HG03378 (cell line): ENCODE data around the gene THAP8.

Experiments
- ATAC-seq: cut with Tn5 transposase; IDR thresholded peaks from one replicate; pipeline ENCODE4 v1.9.1; 2021; ENCODE audit warnings: mild to moderate bottlenecking, moderate library complexity; ENCODE audit not compliant: unreplicated experiment

Gene THAP8

DNA sequence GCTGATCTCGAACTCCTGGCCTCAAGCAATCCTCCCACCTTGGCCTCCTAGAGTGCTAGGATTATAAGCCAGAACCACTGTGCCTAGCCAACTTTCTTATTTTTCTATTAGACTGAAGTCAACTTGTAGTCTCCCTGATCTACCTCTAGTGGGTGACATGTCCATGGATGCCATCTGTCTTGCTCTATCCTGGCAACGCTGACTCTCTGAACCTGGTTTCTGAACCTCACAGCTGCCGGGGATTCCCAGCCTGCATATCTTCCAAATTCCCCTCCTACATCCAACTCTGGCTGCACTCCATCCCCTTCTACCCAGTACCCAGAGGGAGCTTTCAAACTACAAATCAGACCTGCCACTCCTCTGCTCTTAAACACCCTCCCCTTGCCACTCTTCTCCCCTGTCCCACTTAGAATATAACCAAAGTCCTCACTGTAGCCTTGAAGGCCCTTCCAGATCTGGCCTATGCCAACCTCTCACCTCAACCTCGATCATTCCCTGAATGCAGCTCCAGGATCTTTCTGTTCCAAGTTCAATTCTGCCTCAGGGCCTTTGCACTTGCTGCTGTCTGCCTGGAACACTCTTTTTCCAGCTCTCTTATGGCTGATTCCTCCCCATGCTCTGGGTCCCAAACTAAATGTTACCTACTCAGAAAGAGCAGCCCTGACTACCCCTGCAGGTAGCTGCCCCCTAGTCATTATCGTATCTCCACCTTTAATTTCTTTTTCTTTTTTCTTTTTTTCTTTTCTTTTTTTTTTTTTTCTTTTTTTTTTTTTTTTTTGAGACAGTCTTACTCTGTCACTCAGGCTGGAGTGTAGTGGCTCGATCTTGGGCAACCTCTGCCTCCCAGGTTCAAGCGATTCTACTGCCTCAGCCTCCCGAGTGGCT lies 23.6 kb downstream of the THAP8 start:
- ATAC-seq: no peak

DNA sequence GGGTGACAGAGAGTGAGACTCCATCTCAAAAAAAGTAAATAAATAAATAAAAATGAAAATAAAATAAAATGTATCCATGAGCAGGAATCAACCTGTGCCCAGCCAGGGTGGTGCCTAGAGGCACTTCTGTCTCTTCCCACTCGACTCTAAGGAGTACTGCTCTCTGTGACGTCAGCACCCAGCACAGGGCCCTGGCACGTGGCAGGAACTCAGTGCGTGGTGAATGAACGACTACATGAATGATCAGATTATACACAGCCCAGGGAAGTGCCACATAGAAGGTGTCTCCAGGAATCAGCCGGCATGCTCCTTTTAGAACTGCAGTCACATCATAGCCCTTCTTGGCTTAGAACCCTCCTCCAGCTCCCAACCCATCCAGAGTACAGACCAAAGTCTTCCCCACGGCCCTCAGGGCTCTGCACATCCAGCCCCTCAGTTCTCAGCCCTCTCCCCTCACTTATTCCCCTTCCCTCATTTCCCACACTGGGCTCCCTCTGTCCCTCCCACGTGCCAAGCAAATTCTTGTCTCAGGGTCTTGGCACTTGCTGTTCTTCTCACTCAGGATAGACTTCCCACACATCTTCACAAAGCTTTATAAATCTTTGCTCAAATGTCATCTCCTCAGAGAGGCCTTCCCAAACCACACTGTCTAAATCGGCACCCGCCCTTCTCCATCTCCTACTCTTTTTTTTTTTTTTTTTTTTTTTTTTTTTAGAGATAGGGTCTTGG lies 25.6 kb downstream of the THAP8 start:
- ATAC-seq: no peak

DNA sequence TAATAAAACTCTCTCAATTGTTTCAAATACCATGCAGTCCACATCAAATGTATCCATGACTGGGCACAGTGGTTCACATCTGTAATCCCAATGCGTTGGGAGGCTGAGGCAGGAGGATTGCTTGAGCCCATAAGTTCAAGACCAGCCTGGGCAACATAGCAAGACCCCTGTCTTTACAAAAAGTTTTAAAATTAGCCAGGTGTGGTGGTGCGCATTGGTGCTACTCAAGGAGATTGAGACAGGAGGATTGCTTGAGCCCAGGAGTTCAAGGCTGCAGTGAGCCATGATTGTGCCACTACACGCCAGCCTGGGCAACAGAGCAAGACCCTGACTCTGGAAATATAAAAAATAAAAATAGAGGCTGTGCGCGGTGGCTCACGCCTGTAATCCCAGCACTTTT lies 26.4 kb downstream of the THAP8 start:
- ATAC-seq: no peak

DNA sequence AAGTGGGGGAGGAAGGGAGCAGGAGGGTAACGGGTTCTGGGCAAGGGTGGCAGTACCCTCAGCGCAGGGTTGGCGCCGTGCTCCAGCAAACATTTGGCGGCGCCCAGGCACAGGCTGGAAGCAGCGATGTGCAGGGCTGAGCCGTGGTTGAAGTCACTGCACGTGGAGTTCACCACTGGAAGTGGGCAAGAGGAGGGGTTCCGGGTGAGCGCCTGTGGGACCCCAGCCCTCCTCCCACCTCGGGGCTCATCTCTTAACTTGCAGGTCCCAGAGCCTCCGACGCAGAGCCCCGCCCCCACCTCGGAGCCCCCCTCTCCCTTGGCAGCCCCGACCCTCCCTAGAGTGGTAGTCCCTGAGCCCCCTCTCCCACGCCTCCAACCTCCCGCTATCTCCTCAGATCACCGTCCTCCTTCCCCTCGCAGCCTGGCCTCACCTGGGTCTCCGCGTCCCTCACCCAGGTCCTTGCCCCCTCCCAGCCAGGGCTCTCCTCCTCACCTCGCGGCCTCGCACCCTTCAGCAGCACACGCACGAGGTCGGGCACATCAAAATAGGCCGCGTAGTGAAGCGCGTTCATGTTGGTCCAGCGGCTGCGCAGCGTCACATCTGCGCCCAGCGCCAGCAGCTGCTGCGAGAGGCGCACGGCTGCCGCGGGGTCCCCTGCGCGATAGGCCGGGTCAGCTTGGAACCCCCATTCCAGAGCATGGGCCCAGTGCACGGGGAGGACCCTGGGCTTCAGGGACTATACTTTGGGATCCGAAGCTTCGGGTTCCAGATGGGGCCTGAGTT lies 27.8 kb downstream of the THAP8 start:
- ATAC-seq: no peak

DNA sequence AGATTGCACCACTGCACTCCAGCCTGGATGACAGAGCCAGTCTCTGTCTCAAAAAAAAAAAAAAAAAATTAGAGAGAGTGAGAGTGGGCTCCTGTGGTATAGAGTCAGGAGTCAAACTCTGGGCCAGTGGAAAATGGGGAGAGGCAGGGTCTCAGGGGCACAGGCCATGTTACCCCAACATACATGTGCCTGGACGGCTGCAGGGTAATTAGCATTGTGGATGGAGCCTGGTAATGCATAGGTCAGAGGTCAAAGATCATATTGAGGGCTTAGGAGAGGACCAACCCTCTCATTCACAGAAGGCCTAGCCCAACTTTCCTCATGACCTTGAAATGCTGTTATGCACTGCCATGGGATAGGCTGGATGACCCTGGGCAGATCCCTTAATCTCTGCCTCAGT lies 28.5 kb downstream of the THAP8 start:
- ATAC-seq: no peak

DNA sequence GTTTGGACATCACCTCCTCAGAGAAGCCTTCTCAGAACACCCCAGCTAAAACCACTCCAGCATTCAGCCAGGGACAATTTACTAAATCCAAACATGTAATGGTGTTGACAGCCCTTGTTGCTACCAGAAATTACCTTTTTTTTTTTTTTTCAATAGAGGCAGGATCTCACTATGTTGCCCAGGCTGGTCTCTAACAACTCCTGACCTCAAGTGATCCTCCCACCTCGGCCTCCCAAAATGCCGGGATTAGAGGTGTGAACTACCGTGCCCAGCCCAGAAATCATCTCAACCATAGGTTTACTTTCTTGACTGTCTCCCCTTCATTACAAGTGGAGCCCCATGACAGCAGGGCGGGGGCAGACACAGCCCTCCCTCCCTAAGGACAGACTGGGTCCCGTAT lies 30.7 kb downstream of the THAP8 start:
- ATAC-seq: no peak

DNA sequence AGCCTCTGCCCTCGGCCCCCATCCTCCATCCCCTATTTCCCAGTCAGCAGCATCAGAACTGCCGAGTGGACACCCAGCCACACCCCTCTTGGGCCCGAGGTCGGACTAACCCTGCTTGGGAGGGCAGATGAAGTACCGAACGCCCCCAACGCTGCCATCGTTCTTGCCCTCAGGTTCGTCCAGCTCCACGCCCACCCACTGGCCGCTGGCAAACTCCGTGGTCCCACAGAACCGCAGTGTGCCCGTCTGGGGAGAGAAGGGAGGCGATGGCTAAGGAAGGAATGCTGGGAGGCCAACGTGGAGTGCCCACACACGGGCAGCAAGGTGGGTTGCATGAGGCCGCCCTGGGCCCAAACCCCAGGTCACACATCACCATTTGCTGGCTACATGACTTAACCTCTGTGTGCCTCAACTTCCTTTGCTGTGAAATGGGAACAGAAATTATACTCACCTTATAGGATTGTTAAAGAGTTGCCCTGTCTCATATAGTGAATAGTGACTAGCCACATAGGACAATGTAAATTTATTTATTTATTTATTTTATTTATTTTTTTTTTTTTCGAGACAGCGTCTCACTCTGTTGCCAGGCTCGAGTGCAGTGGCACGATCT lies 34.9 kb downstream of the THAP8 start:
- no peak for ATAC-seq

DNA sequence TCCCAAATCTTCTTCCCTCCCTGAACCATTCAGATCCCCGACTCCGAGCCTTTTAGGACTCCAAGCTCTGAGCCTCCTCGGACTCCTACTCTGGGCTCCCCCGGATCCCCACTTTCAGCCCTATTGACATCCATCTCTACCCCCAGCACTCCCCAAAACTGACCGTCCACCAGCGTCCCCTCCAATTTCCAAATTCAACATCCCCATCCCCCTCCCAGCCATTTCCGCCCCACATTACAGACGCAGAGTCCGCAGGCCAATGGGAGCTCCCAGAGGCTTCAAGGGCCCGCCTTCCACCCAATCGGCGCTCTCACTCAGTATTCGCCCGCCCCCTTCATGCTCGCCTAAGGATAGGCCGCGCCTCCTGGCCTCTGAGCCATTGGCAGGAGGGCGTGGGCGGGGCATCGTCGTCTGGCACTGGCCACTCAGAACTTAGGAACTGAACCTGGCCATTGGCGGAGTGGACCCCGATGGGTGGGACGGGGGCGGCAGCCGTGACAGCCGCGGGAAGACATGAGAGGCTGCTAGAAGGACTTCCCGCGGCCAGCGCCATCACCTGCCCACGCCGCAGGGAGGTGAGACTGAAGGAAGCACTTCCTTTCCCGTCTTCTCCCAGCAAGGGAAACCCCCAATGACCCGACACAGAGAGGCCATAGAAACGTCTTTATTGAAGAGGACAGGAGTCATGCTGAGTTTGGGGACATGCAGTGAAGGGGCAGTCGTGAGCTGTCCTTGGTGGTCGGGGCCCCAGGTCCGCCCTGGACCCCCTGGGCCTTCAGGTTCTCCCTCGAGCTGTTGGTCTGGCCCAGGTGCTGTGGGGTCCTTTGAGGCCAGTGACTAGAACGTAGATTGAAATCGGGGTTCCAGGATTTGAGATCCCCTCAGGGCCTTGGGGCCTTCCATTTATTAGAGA lies 39.8 kb downstream of the THAP8 start, which contains the start of gene ALKBH6:
TSS of gene ALKBH6 (minus strand) at position 202 of the 913 bp plus-strand sequence. CDS start 816 bp downstream, outside the sequence.
- ATAC-seq: peak; percentile 93

DNA sequence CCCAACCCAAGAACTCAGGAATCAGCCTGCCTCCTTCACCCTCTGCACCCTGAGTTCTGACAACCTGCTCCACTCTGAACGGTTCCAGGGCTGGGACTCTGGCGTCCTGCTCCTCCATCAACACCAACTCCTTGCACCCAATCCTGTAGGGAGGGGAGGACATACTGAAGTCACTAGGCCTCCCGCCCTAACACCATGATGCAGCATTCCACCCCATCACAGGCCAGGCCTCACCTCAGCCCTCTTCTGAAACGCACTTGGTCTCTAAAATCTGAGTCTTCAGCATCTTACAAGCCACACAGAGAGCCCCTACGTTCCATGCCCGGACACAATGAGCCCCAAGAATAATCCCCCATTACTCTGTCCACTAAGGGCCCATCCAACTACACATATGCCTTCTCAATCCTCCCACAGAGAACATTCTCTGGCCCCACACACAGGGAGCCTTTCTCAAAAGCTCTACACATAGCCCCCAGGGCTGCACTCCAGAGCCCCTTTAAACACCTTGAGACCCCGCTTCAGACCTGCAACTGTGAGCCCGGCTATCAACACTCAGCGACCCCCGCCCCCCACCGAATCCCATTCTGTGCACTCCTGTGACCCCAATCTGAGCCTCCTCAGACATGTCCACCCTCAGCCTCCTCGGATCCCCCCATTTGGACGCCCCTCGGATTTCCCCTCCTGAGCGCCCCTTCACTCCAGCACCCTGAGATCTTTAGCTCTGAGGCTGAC lies 40.6 kb downstream of the THAP8 start:
- no peak for ATAC-seq

DNA sequence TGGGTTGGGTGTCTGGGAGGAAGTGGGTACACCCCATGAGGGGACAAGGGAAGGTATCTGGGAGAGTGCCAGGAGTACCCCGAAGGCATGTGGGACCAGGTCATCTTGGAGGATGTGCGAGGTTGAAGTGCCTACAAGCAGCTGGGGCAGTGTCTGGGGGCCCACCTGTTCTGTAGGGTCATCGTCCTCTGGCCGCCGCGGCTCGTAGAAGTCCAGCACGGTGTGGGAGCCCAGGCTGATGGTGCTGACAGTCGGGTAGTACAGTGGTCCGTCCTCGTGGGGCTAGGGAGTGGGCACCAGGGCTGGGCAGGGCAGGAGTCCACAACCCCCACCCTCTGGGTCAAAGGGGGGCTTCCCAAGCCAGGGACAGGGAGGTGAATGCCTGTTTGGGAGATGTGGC lies 43.7 kb downstream of the THAP8 start:
- ATAC-seq: no peak

DNA sequence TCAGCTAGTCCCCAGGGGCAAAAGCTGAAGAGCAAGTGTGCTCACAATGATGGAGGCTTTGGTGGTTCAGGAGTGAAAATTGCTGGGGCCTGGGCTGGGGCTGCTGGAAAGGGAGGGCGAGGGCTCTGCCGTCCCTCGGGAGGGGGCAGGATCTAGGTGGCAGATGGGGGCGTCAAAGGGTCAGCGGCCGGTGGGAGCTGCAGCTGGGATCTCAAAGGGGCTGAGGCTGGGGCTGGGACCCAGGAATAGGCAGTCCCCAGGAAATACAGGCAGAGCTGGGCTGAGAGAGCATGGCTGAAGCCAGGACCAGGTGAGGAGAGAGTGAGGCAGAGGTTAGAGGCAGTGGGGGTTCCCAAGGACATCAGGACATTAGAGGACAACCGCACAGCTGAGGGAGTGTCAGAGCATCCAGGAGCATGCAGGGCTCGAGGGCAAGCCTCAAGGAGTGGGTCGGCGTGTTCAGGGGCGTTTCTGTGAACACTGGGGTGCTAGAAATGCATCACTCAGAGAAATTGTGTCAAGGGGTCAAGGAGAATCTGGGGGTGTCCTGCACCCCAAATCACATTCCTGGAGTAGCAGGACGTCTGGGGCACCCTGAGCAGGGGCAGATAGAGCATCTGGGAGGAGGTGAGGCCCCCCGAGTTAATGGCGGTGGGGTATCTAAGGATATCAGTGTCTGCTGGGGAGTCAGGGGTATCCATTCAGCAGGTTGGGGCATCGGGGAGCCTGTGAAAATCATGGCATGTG lies 44.3 kb downstream of the THAP8 start:
- ATAC-seq: no peak

DNA sequence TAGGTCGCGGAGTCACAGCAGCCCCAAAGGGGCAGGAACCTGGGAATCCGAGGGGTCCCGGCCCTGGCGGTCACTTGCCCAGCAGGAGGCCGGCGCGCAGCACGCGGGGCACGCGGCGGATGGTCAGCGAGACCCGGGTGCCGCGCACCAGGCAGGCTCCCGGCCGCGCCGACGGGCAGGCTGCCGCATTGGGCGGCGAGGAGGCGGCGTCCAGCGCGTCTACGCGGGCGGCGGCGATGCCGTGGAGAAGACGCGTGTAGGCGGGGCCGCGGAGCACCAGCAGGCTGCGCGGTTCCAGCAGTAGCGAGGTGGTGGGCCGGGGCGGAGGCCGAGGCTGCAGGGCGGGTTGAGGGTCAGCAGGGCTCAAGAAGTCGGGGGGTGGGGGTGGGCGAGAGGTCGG lies 44.9 kb downstream of the THAP8 start:
- ATAC-seq: no peak

DNA sequence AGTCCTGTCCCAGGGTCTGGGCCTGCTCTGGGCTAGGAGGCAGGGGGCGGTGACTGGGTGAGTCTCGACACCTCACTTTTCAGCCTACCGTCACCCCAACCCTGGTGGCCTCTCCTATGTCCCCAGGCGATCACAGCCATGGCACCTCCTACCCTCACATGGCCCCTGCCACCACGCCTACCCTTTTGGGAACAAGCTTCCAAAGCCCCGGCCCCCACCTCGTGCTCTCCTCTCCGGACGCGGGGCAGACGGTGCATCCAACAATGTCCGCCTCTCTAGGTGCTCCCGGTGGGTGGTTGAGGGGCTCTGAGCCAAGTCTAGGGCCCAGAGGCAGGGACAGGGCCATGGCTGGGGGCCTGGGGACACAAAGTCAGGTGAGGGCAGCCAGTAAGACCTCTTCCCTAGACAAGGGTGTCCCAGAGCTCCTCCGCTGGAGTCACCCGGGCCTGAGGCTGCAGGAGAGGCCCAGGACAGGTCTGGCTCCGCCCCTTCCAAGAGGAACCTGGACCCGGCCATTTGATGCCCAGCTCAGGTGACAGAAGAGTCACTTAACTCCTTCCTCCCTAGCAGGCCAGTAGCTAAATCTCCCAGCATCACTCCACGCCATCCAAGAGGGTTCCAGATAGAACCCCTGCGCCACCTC lies 45.6 kb downstream of the THAP8 start, which contains the start of gene SYNE4:
TSS of gene SYNE4 (minus strand) at position 478 of the 643 bp plus-strand sequence. CDS start at position 346, 132 bp downstream.
- no peak for ATAC-seq

DNA sequence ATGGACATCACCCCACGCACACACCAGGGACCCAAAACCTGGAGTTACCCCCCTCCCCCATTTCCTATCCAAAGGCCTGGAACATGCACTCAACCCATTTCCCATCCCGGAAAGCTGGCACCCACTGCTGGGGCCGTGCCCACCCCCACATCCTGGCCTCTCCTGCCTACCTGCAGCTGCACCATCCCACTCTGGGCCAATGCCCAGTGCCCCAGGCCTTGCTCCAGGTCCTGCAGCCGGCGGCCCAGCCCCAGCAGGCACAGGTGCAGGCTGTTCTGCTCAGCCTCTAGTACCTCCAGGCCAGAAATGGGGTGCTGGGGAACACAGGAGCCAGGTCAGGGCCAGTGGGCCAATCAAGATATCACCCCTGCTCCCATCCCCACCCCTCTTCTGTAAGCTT lies 47.1 kb downstream of the THAP8 start:
- no peak for ATAC-seq

DNA sequence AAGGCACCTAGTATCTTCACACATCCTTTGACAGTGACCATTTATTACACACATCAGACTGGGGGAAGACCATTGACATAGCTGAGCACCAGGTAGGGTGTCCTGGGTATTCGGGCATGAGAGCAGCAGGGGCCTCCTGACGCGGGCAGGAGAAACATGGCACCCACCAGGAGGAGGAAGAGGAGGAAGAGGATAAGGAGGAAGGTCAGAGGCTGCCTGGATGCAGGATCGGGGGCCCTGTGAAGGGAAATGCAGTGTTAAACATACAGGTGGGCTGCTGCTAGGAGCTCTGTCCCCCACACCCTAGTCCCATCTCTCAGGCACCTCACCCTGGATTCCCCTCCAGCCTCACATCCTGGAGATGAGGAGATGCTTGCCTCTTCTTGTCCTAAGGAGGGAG lies 50.8 kb downstream of the THAP8 start:
- ATAC-seq: no peak

DNA sequence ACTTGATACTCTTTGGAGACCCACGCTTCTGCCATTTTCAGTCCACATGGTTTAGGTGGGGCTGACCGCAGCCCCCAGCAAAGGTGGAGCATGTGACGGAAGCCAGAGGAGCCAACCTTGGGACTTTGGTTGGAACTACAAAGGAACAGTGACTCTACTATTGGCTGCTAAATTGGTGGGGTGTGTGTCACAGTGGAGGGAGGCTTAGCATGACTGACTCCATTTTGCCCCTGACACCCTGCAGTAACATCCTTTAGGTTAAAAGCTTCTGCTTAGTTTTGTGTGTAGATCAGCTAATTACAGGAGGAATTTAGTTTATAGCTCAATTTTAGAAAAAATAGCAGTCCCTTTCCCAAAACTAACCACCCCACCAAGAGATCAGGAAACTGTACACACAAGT lies 52.5 kb downstream of the THAP8 start:
- ATAC-seq: no peak

DNA sequence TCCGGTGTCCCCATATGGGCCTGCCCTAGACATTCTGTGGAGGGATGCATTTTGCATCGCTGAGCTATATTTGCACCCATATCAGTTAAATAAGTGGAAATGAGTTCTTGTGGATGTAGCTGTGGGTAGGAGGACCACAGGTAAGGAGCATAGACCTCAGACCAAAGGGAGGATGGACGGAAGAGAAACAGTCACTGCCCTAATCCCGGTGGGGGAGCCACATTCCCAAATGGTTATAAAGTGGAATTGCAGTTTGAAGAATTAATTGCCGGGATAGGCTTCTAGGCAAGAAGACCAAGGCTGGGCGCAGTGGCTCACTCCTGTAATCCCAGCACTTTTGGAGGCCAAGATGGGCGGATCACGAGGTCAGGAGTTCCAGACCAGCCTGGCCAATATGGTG lies 57.3 kb downstream of the THAP8 start:
- ATAC-seq: no peak
